Kidney capillary endothelial cell (primary cell): ENCODE data around the gene SPECC1L.
A peak's percentile ranks its signal among the peaks of the same experiment; 100 is the strongest.

ENCODE experiments used
- DNase-seq: peaks from one replicate; pipeline ENCODE4 v3.0.0-alpha.2; 2018; ENCODE audit warnings: low spot score

Gene SPECC1L

DNA sequence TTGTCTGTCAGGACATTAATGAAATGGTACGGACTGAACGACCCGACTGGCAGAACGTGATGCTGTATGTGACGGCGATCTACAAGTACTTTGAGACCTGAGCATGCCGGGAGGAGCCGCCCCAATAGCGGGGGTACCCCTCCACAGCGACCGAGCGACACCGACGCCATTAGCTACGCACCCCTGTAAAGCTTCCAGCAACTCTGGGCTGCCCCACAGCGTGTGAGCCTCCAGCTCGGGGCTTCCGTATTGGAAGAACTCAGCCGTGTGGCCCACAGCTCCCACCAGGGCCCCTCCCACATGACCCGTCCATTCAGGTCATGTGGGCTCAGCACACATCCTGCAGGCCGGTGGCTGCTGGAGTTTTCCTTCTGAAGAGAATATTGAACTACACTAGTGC, 143.9 kb downstream of the SPECC1L start:
- DNase-seq, result no peak

DNA sequence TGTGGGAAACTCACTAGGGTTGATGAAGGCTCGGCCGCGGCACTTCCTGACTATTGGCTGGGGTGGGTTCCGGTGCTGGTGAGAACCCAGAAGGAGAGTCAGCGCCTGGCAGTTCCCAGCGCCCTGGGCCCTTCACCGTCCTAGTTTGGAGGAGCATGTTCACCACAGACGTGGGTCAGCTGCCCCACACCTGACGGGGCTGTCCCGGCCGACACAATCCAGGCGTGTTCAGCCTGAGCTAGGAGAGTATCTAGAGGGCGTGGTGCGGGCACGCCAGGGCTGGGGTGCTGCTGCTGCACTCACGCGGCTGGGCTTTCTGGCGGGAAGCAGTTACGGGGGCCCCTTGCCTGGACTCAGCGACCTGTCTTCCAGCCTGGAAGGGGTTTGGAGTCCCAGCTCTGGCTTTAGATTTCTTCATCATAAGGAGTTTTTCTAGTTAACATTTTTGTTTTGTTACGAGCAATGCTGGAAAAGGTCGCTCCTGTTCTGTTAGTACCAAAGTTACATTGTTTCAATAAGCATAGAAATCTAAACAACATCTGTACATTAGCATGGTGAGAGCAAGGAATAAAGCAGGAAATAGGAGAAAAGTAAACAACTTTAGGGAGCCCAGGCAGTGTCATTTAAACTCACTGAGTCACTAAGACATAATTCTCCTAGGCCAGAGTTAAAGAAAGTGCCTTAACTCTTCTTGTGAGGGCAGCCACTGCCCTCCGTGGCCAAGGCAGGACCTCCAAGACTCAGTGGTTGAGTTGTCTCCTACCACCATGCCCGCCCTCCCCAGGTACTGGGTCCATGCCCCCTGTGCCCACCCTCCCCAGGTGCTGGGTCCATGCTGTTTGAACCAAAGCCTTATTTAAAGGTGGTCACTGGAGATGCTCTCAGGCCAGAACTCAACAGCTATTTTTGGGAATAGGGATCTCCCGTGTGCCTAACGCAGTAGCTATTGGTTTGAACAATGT, 144.6 kb downstream of the SPECC1L start:
- no peak for DNase-seq

DNA sequence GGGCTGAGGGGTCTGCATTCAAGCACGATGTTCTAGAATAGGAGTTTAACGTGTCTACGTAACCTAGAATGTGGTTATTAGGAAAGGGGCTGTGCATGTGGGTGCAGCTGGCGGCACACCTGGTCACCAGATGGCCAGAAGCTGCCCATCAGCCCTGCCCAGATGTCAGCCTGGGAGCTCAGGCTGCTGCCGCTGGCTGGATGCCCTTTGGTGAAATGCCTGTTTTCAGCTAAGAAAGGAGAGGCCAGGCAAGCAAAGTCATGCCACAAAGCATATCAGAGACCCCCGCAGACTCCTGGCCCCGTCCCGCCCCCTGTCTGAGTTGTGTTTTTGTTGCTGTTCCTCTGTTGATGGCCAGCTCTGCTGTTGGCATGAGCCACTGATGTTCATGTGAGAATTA, 145.5 kb downstream of the SPECC1L start:
- DNase-seq, result no peak

DNA sequence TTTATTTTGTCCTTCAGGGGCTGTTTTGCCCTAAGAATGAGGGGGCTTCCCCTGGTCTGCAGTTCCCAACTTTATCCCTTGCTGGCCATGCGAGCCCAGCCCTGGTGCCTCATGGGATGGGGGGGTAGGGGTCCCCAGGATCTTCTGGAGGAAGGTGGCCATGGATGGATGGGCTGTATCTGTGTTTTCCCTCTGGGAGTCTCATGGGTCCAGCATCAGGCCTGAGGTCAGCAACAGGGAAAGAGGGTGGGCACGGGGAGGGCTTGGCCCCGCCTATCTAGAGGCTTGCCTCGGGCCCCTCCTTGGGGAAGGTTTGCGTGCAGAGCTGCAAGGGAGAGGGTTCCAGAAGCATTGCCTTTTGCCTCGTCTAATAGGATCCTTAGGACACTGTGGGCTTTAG, 146.0 kb downstream of the SPECC1L start:
- no peak for DNase-seq

DNA sequence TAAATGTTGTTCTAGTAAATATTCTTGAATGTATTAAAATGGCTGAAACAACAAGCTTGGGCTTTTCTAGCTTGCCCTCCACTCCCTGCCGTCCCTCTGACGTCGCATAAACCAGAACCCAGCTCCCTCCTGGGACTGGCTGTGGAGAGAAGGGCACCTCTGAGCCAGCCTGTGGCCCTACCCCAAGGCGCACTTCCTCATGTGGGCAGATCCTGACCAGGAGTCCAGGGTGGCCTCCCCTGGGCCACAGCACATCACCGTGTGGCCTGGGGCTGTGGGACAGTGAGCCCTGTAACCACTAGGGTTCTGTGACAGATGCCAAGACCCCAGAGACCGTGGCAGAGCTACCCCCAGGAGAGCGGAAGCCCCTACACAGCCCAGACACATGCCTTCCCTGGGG, 146.6 kb downstream of the SPECC1L start:
- DNase-seq, result no peak

DNA sequence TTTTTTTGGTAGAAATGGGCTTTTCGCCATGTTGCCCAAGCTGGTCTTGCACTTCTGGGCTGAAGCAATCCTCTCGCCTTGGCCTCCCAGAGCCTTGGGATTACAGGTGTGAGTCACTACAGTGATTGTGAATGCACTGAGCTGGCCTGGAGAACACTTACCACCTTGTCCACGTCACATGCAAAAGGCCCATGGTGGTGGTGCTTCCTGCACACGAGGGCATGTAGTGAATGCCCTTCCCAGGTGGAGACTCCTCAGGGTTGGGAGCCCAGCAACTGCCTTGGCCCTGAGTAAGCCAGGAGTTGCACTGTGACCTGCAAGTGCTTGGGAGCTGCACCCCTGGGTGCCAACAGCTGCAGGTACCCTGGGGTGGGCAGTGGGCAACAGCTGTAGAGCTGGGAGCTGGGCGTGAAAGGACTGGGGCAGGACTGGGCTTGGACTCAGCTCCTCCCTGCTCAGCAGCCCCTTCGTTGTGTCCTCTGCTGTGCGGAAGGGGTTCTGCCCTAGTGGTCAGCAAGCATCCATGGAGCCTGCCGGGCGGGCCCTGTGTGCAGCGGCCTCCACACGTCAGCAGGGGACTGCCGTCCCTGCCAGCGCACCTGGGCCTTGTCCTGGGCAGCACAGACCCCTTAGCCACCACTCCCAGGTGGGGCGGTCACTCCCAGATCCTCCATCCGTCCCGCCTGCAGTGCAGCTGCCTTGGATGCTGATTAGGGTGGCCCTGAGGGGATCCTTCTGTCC, 147.4 kb downstream of the SPECC1L start:
- no peak for DNase-seq

DNA sequence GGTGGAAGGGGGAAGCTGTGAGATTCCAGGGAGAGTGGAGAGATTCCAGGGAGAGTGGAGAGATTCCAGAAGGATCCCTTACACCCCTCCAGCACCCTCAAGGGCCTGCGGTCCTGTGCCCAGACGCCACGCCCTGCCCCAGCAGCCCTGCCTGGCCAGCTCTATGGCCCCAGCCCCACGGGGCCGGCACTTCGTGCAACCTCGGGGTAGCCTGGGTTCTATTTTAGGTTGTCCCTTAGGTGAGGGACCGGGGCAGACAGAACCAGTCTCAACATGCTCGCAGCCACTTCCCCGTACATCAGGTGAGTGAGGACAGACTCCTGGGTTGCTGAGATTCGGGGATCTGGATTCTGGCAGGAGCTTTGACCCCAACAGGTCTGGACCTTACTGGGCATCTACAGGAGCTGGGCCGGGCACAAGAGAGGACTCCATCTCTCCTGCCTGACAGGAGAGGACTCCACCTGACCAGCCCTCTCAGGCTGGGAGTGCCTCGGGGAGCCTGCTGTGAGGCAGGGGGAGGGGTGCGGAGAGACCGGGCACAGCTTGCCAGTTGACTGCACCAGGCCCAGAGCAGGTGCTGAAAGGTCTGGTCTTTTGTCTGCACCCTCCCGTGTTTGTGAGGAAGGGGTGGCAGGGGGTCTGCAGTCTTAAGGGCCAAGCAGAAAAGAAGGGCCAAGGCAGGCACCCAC, 148.3 kb downstream of the SPECC1L start:
- DNase-seq, result no peak

DNA sequence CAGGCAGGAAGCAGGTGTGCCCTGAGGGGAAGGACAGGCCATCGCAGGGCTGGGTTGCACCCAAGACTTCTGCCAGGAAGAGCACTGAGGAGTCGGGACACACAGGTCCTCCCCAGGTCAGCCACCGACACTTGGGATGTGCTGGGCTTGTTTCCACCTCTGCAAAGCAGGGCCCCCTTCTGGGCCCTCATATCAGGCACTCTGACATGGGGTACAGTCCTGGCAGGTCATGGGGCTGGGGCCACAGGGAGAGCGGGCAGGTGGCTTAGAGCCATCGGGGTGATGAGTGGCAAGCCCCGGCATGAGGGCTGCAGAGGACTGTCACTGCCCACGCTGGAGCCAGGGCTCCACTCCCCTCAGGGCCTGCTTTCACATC, 148.8 kb downstream of the SPECC1L start:
- DNase-seq, result no peak

DNA sequence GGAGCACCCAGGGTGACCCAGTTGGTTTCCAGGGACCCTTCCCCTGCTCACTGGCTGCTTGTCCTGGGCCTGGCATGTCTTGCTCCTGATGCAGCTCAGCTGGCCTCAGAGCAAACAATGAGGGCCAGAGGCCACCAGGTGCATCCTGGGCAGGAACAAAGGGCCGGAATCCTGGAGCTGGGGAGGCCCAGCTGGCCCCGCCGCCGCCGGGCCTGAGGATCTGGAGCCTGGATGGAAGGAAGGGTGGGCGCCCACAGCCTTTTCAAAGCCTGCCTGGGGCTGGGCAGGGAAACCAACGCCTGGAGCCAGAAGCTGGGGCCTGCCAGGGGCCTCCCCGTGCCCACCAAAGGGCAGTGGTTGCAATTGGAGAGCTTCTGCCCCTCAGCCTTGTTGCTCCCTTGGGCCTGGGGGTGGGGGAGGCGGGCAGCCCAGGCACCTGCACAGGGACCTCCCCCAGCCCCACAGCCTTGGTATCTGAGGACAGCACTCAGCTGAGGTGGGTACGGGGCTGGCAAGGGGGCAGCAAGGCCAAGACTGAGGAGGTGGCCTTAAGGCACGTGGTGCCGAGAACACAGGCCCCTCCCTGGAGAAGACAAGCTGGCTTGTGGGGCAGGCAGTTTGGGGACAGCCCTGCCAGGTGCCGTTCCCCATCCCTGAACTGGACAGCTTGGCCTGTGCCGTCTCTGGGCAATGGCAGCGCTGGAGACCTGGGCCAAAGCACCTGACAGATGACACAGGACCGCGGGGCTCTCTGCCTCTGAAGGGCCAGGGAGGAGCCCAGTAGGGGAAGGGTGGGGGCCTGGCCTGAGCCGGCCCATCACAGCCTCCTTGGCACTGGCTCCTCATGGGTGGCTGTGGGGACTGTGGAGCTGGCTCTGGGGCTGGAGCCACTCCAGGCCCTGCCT, 149.7 kb downstream of the SPECC1L start:
- DNase-seq, result peak; percentile 87

DNA sequence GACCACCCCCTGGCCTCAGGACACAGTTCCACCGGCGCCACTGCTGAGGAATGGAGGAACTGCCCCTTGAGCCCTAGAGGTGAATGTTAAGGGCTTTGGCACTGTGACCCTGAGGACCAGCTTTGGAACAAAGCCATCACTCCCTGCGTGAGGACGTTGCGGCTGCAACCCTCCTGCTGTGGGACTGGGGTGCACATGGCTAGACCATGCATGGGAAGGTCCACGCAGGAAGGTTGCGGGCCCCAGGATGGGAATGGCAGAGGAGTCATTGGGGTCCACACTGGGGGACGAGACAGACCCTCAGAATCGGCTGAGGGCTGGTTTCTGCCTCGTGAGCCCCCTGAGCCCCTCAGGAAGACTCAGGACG, 150.3 kb downstream of the SPECC1L start:
- DNase-seq, result no peak

DNA sequence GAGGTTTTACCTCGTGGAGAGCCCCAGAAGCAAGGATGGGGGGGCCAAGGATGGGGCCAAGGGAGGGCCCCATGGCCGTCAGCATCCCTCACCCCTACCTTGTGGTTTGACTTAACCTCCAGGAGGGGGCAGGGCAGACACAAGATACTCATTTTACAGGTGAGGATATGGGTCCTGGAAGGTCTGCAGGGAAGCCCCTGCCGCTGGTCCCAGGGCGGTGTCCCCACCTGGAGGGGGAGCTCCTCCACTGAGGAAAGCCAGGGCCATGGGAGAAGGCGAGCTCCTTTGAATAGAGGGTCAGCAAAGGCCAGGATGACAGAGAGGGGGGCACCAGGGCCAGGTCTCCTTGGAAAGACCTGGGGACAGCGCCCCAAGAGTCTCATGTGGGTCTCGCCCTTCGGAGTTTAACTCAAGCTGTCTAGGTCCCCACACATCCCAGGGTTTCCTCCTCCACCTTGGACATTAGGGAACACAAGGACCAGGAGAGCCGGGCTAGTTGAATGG, 150.8 kb downstream of the SPECC1L start:
- DNase-seq, result no peak

DNA sequence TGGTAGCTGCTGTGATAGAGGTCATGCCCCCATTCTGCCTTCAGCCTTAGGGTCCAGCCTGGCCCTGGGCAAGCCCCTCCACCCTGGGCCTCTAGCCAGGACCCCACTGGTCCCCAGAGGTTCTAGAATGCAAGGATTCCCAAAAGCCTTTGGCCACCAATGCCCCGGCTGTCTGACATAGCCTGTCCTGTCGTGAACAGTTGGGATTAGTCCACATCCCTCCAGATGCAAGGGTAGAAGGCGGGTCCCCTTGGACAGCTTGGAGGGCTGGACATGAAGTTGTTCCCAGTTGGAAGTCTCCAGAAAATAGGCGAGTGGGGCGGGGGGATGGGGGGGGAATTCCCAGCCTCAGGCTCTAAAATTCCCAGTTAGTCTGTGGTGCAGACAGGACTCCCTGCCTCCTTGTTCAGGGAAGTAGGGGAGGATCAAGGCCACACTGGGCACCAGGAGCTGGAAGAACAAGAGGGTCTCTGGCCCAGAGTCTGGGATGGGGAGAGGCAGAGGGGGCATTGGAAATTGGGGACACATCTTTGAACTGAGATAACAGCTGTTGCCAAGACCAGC, 151.6 kb downstream of the SPECC1L start:
- DNase-seq, result no peak

DNA sequence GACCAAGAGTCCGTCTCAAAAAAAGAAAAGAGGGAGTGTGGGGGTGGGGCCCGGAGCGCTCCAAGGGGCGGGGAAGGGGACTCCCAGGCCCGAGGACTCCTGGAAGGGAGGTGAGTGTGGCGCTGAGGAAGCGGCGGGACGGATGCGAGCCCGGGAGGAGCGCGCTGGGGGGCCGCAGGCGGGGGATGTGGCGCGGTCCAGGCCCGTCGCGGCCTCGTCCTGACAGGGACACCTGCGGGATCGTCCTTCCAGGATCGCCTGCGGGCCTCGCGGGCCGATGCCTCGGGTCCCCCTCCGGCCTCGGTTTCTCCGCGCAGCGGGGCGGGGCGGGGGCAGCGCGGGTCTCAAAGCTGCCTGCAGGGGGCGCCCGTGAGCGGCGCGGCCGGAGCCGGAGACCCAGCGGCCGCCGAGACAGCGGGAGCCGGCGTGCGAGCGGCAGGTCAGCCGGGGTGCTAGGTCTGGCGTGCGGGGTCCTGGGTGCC, 152.9 kb downstream of the SPECC1L start:
- no peak for DNase-seq

DNA sequence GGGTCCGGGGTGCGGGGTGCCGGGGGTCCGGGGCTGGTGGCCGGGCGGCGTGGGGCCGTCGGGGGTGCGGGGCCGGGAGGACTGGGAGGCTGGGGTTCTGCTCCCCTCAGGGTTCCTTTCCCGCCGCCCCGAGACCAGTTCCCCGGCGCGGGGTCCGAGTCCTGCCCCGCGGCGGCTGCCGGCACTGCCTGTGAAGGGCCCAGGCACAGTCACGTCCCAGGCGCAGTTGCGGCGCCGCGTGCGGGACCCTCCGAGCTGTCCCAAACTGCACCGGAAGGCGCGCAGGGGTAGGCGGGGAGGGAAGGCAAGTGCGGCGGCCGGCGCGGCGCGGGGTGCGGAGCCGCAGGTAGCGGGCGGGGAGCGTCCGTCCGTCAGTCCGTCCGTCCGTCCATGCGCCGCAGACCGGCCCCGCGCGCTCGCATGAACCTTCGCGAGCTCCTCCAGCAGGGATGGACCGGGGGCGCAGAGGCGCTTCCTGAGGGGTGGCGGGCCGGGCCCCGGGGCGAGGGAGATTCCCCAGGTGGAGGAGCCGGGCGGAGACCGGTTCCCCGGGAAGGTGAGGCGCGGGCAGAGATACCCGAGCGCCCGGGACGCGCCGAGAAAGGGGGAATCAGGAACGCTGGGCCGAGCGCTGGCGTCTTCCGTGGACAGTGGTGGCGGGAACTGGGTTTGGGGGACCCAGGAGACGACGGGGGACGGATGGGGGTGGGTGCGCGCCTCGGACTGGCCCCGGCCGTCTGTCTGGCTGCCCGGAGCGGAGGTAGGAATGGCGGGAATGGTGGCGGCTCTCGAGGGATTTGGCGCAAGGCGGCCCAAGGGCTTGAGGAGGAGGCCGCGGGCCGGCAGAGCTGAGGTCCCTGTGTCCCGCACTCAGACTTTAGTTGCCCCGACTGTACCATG, 153.6 kb downstream of the SPECC1L start:
- no peak for DNase-seq

DNA sequence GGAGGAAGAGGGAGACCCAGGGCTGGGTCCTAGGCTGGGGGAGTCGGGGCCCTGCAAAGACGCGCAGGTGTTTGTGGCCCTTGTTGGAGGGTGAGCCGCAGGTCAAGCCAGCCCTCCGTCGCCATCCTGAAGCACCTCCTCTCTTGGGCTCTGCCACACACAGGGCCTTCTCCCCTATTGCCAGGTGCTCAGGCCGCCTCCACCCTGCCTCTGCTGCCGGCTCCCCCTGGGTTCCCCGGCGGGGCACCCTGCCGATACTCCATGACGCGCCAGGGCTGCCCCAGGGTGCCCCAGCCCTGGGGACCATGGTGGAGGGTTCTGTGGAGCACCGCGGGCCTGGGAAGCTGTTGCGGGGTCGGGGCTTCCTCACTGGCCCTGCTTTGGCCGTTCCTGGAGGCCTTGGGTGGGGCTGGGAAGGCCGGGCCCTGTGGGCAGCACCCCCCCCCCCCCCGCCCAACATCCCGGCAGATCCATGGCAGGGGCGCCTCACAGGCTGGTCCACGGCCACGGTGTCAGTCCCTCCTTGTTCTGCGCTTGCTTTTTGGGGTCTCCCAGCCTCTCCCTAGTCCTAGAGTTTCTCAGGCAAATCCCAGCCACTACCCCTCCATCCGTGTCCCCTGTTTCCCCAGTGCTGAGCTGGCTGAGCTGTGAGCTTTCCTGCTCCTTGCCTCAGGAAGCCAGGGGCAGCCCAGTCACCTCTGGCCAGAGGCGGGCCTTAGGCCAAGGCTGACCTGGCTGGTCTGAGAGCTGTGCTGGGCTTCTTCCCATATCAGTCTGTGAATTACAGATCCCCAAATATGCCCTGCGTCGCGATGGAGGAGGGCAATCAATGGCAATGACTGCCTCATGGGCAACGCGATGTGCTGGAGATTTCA, 154.5 kb downstream of the SPECC1L start:
- DNase-seq, result no peak

DNA sequence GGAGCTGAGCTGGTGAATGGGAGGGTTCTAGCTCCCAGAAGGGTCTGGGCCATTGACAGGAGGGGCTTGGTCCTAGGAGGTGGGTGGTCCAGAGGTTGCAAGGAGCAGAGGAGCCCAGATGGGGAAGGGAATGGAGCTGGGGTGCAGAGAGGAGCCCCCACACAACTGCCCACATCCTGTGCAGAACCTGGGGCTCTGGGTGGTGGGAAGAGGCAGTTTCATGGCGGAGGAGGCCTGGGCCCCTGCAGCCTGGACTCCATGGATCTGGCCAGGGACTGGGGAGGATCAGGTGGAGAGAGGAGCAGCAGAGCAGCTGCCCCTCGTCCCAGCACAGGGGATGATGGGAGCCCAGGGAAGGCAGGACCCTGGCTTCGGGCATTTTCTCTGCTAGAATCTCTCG, 155.8 kb downstream of the SPECC1L start:
- no peak for DNase-seq

DNA sequence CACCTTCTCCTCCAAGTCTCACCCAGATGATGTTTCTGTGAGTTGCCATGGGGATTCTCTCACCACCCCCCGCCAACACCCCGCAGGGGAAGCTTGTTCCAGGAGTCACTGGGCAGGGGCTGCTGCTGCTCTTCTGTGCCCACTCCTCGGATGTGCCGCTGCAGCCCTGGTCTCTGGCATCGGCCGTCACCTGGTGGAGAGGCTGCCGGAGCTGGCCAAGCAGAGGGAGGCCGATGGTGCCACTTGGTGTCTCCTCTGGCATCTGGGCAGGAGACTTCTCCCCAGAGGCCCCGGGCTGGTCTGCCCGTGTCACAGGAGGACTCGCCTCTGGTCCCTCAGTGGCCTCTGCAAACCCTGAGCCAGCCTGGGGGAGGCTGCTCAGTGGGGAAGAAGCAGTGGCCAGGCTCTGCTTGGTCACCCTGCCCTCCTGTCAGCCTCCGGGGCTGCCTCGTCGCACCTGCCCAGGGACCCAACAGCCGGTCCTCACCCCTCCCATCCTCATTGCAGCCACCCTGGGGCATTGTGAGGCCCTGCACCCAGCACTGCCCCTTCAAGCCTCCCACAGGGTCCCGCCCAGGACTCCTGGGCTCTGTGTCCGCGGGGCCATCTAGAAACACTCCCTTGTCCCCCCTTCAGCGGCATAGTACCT, 156.3 kb downstream of the SPECC1L start:
- no peak for DNase-seq

DNA sequence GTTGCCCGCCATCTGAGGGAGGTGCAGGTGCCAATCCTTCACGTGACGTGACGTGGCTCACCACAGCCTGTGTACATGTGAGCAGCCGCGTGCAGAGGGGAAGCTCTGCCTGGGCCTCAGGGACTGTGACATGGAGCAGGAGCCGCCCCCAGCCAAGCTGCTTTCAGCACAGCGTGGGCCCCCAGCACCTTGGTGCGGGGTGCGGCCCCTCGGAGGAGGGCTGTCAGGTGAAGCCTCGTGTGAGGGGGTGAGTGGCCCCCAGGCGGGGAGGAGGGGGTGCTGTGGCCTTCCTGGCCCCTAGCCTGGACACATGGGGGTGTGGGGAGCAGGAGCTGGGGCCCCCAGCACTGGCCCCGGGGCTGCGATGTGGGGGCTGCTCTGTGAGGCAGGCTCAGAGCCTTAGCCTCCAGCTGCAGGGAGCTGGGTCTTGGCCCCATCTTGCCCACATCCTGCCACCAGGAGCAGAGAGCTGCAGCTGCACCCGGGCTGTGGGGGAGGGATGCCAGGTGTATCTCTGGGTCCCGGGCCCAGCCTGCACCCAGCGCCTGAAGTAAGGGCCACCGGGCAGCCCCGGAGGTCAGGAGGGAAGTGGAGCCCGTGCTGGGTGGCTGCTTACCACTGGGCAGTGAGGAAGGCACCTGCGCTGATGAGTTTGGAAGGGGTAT, 157.0 kb downstream of the SPECC1L start, which contains the start of gene ADORA2A:
Gene ADORA2A (plus strand): TSS at position 100 of the 665 bp plus-strand sequence. CDS start 5,806 bp downstream, outside the sequence.
- no peak for DNase-seq
